Eye (tissue), 1 donor: ENCODE data around the gene MYOZ3.

Source experiments
- DNase-seq: peaks from one replicate; pipeline ENCODE4 v3.0.0-alpha.2; 2015

The MYOZ3 gene

GRCh38 chr5:150660108-150660831 lies 781 bp upstream of the MYOZ3 start:
- no peak for DNase-seq

- no peak for DNase-seq
Measured at GRCh38 chr5:150661821-150662596, 958 bp downstream of the MYOZ3 start.

- DNase-seq = no peak
Measured at GRCh38 chr5:150662731-150663516, 1.9 kb downstream of the MYOZ3 start.

- no peak for DNase-seq
Measured at GRCh38 chr5:150663936-150664335, 2.9 kb downstream of the MYOZ3 start.

- DNase-seq = peak; percentile 31
Measured at GRCh38 chr5:150665044-150665443, 4.0 kb downstream of the MYOZ3 start.

- DNase-seq = no peak
Measured at GRCh38 chr5:150670275-150670947, 9.4 kb downstream of the MYOZ3 start.

- no peak for DNase-seq
Measured at GRCh38 chr5:150670948-150671310, 9.9 kb downstream of the MYOZ3 start.

GRCh38 chr5:150671509-150672236 lies 10.6 kb downstream of the MYOZ3 start:
- peak; percentile 39 for DNase-seq

GRCh38 chr5:150672237-150672883 lies 11.3 kb downstream of the MYOZ3 start:
- peak; percentile 71 for DNase-seq

- DNase-seq = no peak
Measured at GRCh38 chr5:150672884-150673275, 11.8 kb downstream of the MYOZ3 start.

GRCh38 chr5:150674341-150674821 lies 13.3 kb downstream of the MYOZ3 start:
- DNase-seq = no peak

- no peak for DNase-seq
Measured at GRCh38 chr5:150675069-150675468, 14.0 kb downstream of the MYOZ3 start.

- no peak for DNase-seq
Measured at GRCh38 chr5:150676578-150676977, 15.5 kb downstream of the MYOZ3 start.

GRCh38 chr5:150689120-150689519 lies 28.1 kb downstream of the MYOZ3 start:
- DNase-seq = no peak

- DNase-seq = no peak
Measured at GRCh38 chr5:150690760-150691159, 29.7 kb downstream of the MYOZ3 start.

GRCh38 chr5:150692276-150692675 lies 31.2 kb downstream of the MYOZ3 start:
- no peak for DNase-seq

- DNase-seq = no peak
Measured at GRCh38 chr5:150694612-150695011, 33.6 kb downstream of the MYOZ3 start.

- DNase-seq = no peak
Measured at GRCh38 chr5:150700246-150700593, 39.2 kb downstream of the MYOZ3 start.

GRCh38 chr5:150700594-150701377 lies 39.7 kb downstream of the MYOZ3 start, which contains the start of gene RBM22:
TSS of gene RBM22 (minus strand) at chr5:150701062. CDS start at chr5:150700985, 77 bp downstream.
- peak; percentile 97 for DNase-seq

- DNase-seq = no peak
Measured at GRCh38 chr5:150703762-150704161, 42.7 kb downstream of the MYOZ3 start.
